ENCODE measurements around the gene NUP93.

The NUP93 gene

GRCh38 chr16:56817056-56817455 is 87.1 kb downstream of the NUP93 start:
- no peak for DNase-seq (ENCODE audit: low read depth)

DNA sequence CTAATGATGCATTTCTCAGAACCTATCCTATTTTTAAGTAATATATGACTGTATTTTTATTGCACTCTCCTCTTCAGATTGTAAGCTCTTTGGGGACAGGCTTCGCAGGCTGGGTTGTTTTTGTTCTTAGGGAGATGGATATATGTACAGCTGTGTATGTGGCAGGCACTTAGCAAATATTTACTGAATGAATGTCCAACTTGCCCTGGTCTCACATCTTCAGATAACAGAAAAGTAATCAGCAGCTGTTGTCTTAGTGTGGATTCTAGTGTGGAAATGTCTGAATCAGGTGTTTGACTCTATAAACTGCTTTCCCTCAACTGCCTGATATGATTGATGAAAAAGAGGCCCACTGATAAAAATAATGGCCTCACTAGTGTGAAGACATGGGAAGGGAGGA is 88.0 kb downstream of the NUP93 start:
- DNase-seq (ENCODE audit: low read depth), result no peak

- DNase-seq (ENCODE audit: low read depth), result no peak
Measured at GRCh38 chr16:56823081-56823733, 93.3 kb downstream of the NUP93 start.

GRCh38 chr16:56824331-56824730 is 94.4 kb downstream of the NUP93 start:
- peak; percentile 25 for DNase-seq (ENCODE audit: low read depth)

- DNase-seq (ENCODE audit: low read depth), result no peak
Measured at GRCh38 chr16:56824804-56825203, 94.9 kb downstream of the NUP93 start.

GRCh38 chr16:56825826-56826225 is 95.9 kb downstream of the NUP93 start:
- peak; percentile 52 for DNase-seq (ENCODE audit: low read depth)

- no peak for DNase-seq (ENCODE audit: low read depth)
Measured at GRCh38 chr16:56828647-56829046, 98.7 kb downstream of the NUP93 start.

DNA sequence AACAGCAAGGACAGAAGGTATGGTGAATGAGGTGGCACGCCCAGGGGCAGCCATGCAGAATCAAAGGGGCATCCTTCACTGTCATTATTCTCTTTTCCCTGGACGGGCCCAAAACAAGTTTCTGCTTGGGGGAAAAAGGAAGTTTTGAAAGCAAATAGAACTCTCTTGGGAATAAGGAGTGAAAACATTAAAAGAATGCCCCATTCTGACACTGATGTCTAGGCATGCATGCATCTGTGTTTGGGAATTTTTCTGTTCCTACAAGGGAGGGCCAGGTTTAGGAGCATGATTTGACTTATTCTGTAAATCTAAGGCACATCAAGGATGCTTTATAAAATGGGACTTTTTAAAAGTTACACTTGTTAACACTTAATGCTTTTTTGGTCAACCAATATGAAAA is 100.7 kb downstream of the NUP93 start:
- peak; percentile 66 for DNase-seq (ENCODE audit: low read depth)

GRCh38 chr16:56832768-56833167 is 102.8 kb downstream of the NUP93 start:
- DNase-seq (ENCODE audit: low read depth), result no peak

DNA sequence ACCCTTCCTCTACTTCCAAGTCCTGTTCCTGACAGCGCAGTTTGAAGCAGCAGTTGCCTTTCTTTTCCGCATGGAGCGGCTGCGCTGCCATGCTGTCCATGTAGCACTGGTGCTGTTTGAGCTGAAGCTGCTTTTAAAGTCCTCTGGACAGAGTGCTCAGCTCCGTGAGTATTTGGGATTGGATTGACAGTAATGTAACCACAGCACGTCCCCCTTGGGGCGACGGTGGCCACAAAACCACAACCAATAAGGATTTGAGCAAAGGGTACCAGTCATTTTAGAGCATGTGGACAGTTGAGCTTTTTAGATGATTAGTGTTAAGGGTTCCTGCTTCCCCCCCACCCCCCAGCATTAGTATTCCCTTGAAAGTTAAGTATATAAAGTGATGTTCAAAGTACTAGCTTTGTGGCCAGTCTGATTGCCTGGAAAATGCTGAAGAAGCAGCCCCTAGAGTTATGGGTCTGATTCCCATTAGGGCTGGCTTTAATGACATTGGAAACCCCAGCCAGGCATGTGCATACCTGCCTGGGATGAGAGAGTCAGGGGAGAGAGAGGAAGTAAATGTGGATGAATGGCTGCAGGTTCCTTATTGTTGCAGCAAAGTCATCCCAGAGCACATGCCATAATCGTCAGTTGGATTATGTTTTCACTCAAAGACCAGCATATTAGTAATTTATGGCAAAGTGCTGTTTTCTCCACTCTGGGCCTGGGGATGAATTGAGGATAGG is 103.5 kb downstream of the NUP93 start:
- DNase-seq (ENCODE audit: low read depth), result peak; percentile 28

DNA sequence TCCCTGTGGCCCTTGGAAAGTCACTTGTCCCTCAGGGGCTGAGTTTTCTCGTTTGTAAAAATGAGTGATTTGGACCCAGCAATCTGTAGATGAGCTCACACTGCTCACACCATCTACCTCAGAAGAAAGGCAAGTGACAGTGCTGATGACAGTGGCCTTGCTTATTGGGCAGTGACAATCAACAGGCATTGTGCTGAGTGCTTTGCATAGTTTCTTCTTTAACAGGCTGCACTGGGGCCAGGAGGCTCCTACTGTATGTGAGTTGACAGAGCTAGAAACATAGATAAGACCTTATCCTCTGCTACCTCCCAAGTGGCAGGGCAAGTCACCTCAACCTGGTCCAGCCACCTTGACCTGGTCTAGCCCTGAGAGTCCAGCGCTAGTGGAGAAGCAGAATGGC is 105.4 kb downstream of the NUP93 start:
- no peak for DNase-seq (ENCODE audit: low read depth)

- peak; percentile 58 for DNase-seq (ENCODE audit: low read depth)
Measured at GRCh38 chr16:56836410-56837230, 106.7 kb downstream of the NUP93 start.

DNA sequence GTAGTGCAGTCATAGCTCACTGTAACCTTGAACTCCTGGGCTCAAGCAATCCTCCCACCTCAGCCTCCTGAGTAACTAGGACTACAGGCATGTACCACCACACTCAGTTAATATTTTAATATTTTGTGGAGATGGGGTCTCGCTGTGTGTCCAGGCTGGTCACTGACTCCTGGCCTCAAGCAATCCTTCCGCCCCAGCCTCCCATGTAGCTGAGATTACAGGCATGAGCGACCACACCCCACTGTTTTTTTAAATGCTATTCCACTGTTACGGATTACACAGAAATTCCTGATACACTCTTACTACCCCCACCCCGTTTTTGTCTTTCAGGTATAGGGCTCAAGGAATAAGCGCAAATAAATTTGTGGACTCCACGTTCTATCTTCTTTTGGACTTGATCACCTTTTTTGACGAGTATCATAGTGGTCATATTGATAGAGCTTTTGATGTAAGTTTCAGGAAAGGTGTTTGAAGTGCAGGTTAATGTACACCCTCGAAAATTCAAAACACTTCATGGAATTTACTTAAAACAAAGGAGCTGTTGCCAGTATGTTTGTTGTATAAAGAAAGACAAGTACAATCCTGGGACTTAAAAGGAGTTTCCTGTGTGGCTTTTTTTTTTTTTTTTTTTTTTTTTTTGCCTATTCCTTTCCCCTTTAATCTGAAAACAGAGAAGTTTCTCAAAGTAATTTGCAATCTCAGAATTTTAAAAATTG is 108.9 kb downstream of the NUP93 start:
- no peak for DNase-seq (ENCODE audit: low read depth)

DNA sequence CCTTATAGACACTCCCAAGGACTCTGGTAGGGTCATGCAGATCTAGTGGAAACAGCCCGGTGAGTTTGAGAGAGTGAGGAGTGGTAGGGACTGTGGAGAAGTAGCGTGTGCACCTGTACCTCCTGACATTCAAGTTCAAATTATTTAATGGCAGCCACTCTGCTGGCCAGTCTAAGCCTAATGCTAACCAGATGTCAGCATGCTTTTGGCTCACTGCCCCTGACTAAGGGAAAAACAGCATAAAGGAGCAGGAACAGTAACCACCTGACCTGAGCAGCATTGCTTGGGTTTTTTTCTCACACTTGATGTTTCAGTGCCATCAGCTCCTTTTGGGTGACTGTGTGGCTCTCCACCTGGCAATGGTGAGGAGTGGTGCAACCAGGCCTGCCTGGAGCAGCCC is 111.3 kb downstream of the NUP93 start:
- DNase-seq (ENCODE audit: low read depth), result peak; percentile 70

DNA sequence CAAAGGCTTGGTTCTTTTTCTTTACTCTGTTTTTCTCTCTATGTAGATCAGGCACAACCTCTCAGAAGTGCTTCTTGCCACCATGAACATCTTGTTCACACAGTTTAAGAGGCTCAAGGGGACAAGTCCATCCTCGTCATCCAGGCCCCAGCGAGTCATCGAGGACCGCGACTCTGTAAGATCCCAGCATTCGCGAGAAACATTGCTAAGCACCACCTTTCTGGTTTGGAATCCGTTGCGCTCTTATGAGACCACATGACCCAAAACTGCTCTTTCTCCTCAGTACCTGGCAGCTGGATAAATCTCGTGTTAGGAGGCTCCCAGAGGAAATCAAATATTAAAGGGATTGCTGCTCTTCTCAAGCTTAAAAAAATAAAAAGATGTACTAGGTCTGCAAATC is 111.7 kb downstream of the NUP93 start:
- no peak for DNase-seq (ENCODE audit: low read depth)

DNA sequence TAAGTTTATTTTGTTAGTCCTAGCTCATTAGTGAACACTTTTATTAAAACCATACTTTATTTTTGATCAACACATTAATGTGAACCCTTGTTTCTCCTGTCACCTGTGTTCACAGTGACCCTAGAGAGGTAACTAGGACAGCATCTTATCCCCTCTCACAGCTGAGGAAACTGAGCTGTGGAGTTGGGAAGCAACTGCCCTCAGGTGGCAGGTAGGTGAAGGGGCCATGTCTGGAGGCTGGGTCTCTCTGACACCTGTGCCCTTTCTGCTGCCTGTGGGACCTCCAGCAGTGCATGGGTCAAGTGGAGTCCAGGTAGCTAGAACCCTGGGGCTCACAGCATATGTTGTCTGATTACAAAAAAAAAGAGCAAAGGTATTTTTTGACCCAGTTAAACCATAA is 112.2 kb downstream of the NUP93 start:
- no peak for DNase-seq (ENCODE audit: low read depth)

DNA sequence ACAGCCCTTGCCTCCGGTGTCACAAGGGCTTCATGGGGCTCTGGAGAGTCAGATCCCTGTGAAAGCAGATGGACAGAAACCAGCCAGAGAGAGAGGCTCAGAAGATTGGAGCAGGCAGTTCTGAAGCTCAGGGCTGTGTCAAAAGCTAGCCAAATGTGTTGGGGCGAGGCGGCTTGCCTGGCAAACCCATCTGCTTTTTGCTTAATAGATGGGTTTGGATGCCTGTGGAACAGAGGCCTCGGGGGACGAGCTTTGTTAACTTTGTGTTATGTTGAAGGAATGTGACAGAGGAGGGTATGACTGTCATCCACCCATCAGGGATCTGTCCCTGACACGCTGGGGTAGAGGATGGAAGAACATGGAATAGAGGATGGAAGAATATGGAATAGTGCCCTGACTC is 114.1 kb downstream of the NUP93 start:
- DNase-seq (ENCODE audit: low read depth), result no peak

- peak; percentile 44 for DNase-seq (ENCODE audit: low read depth)
Measured at GRCh38 chr16:56847173-56847910, 117.4 kb downstream of the NUP93 start.

DNA sequence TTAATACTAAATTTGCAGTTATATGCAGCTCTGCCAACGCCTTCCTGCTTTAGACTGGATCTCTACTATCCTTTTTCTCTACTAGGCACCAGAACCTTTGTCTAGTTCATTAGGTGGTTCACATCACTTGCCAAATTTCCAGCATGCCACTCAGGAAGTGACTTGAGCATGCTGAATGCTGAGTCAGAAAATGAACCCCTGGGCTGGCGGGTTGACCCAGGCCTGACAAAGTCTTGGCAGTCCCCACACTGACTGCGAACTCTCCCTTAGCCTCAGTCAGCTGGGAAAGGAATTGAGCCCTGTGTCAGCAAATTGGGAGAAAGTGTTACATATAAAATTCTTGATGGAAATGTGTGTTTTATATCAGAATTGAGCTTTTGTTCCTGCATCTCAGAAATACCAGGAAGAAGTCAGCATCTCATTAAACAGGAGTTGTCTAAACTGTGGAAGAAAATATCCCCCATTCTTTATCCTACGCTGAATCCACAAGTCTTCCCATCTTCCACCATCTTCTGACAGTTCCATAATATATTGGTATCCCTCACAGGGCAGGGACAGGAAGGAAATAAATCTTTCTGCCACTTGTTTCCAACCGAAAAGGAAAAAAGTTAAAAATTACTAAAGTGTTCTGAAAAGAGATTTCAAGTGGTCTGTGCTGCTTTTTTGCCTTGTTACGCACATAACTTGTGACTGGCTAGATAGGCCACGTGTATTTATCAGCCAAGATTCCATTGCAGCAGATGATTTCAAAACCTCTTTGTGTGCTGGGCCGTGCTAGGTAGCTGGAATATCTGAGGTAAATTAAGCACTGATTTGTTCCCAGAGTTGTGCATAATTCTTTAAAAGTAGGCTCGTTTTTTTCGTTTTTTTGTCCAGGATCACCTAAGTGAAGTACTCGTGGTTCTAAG is 118.4 kb downstream of the NUP93 start:
- DNase-seq (ENCODE audit: low read depth), result peak; percentile 88

GRCh38 chr16:56848955-56849689 is 119.2 kb downstream of the NUP93 start:
- peak; percentile 85 for DNase-seq (ENCODE audit: low read depth)
